ENCODE results near the gene RBSN. TPM values are rescaled to one million over a fixed set of nuclear protein-coding genes. Genes with fewer than 3 reads are reported as not detected.

Gene RBSN
- total RNA-seq, 1 donor from 2014 or later: 17.1 TPM

DNA sequence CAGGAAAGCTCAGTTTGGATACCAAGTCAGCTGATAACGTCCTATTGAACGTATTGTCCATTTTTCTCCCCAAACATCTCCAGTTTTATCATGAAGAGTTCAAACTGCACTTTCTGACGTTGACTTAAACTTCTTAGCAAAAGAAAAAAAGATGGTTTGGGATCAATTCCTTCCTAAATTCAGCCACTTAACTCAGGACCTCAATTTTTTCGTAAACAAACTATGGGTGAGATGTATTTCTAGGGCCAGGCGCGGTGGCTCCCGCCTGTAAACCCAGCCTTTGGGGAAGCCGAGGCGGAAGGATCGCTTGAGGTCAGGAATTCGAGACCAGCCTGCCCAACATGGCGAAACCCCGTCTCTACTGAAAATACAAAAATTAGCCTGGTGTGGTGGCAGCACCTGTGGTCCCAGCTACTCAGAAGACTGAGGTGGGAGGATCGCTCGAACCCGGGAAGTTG is 33.4 kb downstream of the RBSN start:
- no peak for DNase-seq
- no peak for ATAC-seq (ENCODE audit: poor library complexity)
- intact Hi-C loops (cut with DNase I): no loop called here

DNA sequence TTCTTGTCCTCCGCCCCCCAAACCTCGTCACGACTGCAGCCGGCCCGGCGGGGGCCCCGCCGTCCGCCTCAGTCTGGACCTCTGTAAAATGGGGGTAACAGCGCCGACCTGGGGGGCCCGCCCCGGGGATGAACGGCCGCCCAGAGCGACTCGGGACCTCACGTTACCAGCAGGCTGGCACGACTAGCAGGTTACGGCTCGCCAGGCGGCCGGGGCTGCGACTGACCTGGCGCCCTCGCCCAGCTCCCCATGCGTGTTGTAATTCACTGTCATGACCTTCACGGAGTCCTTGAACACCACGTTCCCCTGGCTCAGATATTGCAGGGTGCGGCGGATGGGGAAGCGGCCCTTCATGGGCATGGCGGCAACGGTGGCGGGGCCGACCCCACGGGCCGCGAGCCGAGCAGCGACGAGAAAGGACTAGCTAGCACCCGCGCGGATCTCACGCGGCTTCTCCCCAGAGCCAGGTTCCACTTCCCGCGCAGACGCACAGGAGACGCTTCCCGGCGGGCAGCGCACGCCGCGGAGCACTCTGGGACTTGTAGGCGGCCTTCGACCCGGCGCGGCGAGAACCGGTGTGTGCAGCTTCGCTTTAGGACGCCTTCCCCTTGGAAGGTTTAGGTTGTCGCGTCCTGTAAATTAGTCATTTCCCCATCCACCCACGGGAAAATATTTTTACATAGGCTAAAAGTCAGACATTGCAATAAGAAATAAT is 34.0 kb downstream of the RBSN start, which contains the start of gene MRPS25:
MRPS25 (minus strand) TSS at position 481 of the 715 bp plus-strand sequence; CDS start at position 360, 121 bp downstream.
- ATAC-seq (ENCODE audit: poor library complexity): peak; percentile 97
- intact Hi-C loops (cut with DNase I): no loop called here

DNA sequence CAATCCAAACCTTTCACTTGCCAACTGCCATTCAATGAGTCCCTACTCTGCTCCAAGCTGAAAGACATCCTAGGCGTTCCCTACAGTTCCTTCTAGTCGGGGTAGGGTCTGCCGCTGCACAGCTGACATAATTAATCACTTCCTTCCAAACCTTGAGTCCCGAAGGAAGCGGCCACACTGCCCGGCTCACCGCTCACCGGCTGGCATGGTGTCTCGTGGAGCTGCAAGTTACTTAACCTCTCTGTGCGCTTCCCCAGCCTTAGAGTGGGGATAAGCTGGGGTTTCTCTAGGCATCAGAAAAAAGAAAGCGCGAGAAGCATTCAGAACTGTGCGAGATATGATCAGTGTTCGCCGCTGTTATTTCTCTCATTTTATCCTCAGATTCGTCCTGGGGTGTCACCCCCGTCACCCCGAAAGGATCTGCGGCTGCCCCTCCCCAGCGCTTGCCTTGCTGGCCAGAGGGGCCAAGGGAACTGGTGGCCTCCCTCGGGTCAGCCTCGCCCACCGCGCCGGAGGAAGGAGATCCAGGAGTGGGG is 34.6 kb downstream of the RBSN start:
- intact Hi-C loops (cut with DNase I): no loop called here
- ATAC-seq (ENCODE audit: poor library complexity) (peak; percentile 45), DNase-seq (no peak)

More for the DNA sequence above, 34.0 kb downstream of the RBSN start, which contains the start of gene MRPS25:
- peak; percentile 96 for DNase-seq

DNA sequence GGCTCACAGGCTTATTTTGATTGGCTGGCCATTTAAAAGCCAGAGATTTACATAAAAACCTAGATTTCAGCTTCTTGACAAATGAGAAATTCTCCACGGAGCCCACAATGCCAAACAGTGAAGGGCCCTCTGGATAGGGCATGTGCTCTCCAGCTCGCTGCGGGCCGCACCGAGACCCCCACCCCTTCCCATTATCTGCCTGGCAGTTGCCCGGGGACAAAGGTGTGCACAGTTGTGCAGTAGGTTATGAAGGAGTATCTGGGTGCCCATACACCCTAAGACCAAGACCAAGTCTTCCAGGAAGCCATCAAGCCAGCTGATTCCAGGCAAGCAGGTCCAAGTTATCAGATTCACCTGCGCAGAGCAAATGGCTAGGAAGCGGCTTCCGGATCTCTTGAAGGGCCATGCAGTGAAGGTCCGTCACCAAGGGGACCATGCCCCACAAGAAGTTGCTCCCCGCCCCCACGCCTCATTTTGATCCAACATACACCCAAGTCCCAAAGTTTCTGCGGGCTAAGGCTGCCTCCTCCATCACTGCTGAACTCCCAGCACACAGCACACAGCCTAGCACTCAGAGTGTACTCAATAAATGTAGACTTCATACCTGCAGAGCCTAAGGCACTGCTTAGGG is 35.2 kb downstream of the RBSN start:
- intact Hi-C loops (cut with DNase I): no loop called here
- no peak for DNase-seq
- ATAC-seq (ENCODE audit: poor library complexity): peak; percentile 1

DNA sequence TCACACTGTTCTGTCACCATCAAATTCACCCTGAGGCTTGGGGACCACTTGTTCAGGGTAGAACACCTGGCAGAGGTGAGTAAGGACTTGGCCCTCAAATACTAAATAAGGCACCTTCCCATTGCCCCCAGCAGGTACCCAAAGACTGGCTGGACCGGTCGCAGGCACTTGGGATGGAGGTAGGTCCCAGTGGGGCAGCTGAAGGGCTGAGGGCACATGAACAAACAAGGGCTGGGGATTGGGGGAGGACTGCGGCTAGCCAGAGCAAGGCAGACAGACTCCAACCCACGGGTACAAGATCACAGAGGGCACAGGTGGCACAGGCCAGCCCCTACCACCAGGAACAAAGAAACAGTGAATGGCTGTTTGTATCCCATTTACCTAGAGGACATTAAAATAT is 35.7 kb downstream of the RBSN start:
- intact Hi-C loops (cut with DNase I): no loop called here
- DNase-seq (no peak), ATAC-seq (ENCODE audit: poor library complexity) (peak; percentile 34)

DNA sequence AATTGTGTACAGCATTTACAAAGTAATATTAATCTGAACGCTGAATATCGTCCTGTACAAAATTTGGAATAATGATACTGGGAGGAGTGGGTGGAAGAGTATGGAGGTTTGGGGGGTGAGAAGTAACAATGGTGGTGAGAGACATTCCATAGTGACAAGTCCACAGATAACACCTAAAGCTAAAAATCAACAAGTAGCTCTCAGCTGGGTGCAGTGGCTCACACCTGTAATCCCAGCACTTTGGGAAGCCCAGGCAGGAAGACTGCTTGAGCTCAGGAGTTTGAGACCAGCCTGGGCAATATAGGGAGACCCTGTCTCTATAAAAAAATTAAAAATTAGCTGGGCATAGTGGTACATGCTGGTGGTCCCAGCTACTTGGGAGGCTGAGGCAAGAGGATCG is 38.9 kb downstream of the RBSN start:
- ATAC-seq (ENCODE audit: poor library complexity) (no peak), DNase-seq (no peak)
- intact Hi-C loops (cut with DNase I): no loop called here

DNA sequence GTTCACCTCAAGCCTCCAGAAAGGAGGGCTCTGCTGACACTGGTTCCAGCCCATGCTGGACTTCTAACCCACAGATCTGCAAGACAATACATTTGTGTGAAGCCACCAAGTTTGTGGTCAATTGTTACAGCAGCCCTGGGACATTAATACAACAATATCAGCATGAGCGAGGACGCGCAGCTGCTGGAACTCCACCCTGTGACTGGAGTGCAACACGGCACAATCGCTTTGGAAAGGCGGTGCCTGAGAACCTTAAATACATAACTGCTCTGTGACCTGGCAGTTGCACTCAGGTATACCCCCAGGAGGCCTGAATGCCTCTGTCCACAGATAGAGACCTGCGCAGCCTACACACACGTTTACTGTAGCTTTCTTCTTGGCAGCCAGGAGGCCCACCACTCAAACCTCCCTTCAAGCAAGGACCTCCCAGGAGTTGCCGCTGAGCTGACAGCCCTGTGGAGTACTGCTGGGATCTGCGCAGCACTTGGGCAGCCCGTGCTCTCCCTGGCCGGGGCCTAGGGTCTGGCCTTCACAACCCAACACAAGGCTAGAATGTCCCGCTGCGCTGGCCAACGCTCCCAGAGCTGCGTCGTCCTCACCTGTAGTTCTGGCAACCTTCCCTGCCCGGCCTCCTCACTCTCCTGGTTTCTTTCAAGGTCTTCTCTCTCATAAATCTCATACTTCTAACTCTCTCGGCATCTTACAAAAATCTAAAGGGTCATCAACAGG is 42.1 kb downstream of the RBSN start:
- intact Hi-C loops (cut with DNase I): no loop called here
- ATAC-seq (ENCODE audit: poor library complexity): no peak
- DNase-seq: no peak

DNA sequence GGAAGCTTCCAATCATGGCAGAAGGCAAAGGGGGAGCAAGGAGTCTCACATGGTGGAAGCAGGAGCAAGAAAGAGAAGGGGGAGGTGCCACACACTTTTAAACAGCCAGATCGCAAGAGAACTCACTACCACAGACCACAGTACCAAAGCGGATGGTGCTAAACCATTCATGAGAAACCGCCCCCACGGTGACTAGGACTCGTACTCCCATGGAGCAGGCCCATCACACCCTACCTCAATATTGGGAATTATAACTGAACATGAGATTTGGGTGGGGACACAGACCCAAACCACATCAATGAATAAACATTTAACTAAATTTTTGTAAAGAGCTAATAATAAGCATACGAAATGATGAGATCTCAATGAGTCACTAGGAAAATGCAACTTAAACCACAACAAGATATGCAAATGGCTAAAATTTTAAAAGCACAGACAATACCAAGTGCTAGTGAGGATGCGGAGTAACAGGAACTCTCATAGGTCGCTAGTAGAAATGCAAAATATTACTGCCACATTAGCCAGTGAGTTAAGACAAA is 43.9 kb downstream of the RBSN start:
- ATAC-seq (ENCODE audit: poor library complexity): no peak
- intact Hi-C loops (cut with DNase I): no loop called here

DNA sequence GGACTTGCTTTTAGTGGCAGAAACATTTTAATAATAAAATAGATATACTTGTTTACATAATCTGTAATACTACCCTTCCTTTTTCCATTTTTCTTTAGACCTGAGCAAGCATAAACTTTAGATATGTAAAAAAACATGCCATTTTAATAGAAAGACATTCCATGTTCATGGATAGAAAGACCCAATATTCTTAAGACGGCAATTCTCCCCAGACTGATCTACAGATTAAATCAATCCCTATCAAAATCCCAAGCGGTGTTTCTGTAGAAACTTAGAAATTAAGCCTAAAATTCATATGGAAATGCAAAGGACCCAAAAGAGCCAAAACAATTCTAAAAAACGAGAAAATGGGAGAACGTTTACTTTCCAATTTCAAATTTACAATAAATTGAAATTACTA is 45.4 kb downstream of the RBSN start:
- DNase-seq: no peak
- ATAC-seq (ENCODE audit: poor library complexity): no peak
- intact Hi-C loops (cut with DNase I): no loop called here

More for the DNA sequence above, 43.9 kb downstream of the RBSN start:
- no peak for DNase-seq

DNA sequence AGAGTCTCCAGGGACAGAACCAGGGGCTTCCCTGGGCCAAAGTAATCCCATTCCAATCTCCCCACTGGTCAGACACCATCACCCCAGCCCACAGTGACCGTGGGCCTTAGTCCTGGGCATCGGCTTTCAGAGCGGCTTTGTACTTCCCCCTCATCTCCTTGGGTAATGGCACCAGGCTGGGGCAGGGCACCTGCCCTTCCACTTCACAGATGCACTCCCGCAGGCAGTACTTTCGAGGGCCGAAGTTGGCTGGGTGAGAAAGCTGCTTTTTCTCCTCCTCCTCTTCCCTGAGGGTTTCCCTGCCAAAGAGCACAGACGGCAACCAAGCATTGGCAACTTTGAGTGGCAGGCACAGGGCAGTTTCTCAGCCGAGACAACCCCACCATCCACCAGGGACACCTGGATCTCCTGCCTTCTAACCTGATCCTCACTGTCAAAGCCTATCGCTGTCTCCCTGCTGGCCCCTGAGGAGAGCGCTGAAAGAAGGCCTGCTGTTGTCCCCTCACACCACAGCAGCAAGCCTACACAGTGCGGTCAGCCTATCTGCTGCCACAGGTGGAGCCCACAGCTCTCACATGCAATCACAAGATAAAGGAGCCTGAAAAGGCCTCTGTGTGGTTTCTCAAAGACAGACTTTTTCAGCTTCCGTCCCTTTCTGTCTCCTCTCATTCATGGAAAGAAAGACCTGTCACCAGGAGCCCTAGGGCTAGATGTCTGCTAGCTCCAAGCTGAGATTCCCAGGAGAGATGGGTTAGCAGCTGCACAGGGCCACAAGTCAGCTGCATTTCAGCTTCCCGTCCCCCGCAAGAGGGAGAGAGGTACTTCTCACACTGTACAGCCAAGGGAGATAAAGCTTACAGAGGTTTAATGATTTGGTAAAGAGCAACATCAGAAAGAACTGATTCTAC is 46.4 kb downstream of the RBSN start:
- DNase-seq (no peak), ATAC-seq (ENCODE audit: poor library complexity) (no peak)
- intact Hi-C loops (cut with DNase I): no loop called here

DNA sequence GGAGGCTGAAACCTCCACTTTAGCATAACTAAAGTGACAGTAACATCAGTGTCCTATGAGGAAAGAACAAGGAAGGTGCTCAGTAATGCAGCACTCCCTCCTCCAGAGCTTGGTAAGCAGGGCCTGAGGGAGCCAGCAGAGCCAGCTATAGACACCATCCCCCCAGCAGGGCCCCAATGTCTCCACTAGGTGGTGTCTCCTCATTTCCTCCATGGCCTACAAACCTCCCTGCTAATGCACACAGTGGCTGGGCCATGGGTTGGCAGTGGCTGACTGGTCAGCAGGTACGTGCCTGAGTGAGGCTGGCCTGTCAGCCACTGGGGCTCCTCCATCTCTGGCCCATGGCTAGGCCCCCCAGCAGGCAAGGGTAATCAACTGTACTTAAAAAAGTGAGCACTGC is 47.4 kb downstream of the RBSN start:
- ATAC-seq (ENCODE audit: poor library complexity) (peak; percentile 59), DNase-seq (no peak)
- intact Hi-C loops (cut with DNase I): no loop called here

DNA sequence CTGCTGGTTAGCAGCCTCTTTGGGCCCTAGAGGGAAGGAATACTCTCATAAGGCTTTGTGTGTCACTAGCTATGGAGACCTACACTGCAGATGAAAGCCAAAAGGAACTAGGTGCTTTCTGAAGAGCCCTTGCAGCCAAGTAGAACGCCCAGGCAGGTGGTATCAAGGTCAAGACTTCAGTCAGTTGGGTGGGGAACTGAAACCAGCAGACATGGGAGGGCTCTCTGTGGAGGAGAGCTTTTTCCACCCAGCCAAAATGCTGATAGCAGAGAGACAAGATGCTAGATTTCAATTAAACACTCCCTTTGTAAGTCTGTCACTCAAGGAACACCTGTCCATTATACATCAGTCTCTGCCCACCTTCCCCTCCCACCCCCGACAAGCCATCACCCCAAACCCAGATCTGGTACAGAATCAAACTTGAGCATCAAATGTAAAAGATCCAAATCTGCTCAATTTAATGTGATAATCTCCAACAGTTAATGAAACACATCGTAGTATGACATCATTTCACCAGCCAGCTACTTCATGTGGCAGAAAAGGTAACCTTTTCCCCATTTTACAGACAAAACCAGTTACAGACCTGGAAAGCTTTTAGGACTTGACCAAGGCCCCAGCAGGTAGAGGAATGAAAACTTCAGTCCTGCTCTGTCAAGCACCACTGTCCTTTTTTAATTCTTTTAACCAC is 48.4 kb downstream of the RBSN start:
- intact Hi-C loops (cut with DNase I): no loop called here
- ATAC-seq (ENCODE audit: poor library complexity) (no peak), DNase-seq (no peak)

DNA sequence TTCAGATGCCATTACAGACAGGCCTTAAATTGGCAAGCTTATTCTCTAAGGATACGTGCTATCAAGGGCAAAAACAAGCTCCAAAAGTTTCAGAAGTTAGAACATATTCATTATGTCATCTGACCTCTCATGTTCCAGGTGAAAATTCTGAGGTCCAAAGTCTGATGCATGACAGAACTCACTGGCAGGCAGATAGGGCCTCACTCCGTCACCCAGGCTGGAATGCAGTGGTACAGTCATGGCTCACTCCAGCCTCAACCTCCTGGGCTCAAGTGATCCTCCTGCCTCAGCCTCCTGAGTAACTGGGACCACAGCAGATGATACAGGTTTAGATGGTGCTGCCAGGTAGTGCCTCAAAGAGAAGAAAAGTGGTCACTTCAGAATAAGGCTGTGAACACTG is 49.4 kb downstream of the RBSN start:
- DNase-seq: no peak
- ATAC-seq (ENCODE audit: poor library complexity): no peak
- intact Hi-C loops (cut with DNase I): no loop called here

DNA sequence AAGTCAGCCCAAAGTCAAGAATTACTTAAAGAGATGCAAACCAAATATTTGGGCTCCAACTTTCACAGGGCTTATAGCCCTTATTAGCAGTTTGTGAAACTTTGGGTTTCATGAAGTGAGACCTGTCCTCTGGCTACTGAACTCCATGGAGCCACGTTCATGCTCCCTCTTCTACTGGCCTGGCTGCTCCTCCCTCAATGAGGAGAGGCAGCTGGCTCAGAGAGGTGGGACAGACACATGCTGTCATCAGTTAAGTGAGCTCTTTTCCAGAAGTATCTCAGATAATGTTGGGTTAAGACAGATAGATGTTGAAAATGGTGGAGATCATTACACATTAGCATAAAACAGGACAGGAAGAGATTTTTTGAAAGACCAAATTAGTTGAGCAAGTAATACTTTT is 53.3 kb downstream of the RBSN start:
- DNase-seq (no peak), ATAC-seq (ENCODE audit: poor library complexity) (peak; percentile 47)
- intact Hi-C loops (cut with DNase I): no loop called here

DNA sequence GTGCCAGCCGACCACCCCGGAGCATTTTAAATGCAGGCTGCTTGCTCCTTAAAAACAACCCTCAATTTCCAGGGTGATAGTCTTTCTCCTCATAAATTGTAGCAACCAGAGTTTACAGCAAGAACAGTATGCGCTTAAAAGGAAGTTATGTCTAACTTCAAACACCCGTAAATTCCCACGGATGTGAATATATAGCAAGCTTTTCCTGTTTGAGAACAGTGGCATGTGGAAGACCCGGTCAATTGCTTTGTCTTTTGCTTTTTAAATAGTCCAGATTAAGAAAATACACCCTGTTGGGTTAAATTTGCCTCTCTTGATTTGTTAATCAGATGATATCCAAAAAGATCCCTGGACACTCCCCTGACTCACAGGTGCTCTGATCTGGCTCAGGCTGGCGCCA is 54.6 kb downstream of the RBSN start:
- intact Hi-C loops (cut with DNase I): no loop called here
- no peak for DNase-seq
- ATAC-seq (ENCODE audit: poor library complexity): no peak

DNA sequence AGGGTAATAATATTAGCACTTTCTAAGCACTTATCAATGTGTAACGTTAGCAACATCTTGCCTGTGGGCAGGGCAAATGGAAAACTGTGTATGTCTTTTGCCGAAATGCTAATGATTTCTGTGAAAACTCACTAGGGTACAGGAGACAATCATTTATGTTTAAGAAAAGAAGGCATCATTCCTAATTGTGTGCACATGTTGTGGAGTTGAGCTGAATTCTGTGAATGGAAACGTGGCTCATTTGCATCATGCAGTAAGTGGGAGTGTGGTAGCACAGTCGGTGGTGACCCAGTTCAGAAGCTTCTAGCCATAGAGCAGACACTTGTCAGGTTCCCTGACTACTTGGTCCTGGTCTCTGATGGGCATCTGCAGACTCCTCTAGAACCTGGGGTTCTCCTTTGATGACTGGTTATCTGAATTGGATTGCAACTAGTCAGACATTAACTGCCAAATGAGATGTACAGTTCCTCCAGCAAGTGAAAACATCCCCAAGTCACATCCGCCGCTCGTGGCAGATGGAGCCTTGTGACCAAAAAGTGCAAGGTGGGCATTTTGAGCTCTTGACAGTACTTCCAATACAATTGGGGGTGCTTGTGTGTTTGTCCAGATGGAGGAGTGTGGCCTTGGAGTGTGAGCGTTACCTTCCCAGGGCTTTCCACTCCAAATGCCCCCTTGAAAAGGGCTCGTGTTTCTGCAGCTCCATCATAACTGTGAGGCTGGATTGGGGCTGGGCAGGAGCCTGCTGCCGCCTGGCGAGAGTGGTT is 55.4 kb downstream of the RBSN start:
- intact Hi-C loops (cut with DNase I): no loop called here
- no peak for ATAC-seq (ENCODE audit: poor library complexity)
- no peak for DNase-seq

DNA sequence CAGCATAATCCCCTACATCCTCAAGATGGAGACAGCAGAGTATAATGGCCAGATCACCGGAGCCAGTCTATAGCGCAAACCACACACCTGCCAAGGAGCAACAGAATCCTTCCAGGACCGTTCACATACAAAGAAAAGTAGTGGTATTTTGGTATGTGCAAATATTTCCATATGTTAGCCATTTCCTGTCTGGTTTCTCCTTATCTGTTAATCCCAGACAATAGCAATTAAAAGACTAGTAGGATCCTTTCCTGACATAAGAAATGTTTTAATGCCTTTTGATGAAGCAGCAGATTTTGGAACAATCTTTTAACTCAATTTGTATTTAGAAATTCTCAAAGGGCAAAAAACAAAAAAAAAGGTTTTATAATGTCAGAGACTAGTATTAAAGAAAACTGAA is 56.0 kb downstream of the RBSN start:
- ATAC-seq (ENCODE audit: poor library complexity) (no peak), DNase-seq (no peak)
- intact Hi-C loops (cut with DNase I): no loop called here
